GF-D8 (cell line): ENCODE results near the gene MYMX.
"Not testable (repeated sequence)": the region's sequence is repeated elsewhere in the genome, so short reads cannot be mapped to it uniquely, and the experiment has no call there.

Experiments used
- DNase-seq: peaks from one replicate; lab custom pipeline; 2025; lab: John Stamatoyannopoulos, UW

The MYMX gene

DNA sequence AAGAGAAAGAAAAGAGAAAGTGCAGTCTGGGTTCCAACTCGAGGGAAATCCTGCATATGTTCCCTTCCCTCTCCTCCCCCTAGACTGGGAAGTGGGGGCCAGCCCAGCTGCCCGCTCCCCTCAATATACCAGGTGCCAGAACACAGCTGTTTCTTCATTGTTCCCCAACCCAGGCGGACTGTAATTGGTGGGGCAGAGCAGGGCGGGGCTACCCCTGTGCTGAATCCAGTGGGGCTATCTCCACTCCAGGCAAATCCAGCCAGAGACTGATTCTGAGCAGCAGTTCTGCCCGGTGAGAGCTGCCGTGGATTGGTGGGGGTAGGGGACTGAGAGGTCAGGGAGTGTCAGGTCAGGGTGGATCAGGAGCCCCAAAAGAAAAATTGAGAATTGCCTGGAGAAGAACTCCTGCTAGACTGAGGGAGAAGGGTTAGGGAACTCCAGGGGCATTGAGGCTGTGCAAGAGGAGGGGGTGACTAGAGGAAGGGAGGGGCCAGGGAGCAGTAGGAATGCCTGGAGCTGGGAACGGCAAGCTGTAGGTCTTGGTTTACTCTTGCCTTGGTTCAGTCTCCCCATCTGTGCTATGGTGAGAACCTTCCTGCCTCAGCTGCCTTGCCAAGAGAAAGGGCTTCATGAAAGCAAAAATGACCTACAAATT, at the start of gene MYMX:
TSS of gene MYMX (plus strand) at position 250 of the 655 bp plus-strand sequence. CDS start 546 bp downstream, outside the sequence.
- no peak for DNase-seq

- DNase-seq: no peak
Observed at GRCh38 chr6:44167567-44167966, 49.2 kb upstream of the MYMX start.

- no peak for DNase-seq
Observed at GRCh38 chr6:44169154-44169553, 47.6 kb upstream of the MYMX start.

DNA sequence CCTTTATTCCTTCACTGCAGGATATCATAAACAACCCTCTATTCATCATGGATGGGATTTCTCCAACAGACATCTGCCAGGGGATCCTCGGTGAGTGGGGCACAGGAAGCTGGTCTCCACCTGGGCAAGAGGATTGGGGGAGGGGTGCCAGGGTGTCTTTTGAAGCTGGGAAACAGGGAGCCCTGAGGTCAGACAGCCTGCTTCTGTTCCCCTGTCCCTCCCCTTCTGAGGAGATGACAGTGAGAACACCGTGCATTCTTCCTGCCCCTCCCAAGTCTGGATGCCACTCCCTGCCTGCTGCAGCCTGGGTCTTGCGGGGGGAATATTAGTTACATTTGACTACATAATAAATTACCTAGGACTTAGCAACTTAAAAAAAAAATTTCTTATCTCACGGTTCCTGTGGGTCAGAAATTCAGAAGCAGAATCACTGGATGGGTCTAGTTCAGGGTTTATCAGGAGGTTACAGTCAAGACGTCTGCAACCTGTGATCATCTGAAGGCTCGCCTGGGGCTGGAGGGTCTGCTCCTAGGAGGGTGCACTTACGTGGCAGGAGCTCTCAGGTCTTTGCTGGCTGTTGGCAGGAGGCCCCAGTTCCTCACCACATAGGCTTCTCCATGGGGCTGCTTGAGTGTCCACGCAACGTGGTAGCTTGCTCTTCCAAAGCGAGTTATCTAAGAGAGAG, 46.7 kb upstream of the MYMX start:
- no peak for DNase-seq

DNA sequence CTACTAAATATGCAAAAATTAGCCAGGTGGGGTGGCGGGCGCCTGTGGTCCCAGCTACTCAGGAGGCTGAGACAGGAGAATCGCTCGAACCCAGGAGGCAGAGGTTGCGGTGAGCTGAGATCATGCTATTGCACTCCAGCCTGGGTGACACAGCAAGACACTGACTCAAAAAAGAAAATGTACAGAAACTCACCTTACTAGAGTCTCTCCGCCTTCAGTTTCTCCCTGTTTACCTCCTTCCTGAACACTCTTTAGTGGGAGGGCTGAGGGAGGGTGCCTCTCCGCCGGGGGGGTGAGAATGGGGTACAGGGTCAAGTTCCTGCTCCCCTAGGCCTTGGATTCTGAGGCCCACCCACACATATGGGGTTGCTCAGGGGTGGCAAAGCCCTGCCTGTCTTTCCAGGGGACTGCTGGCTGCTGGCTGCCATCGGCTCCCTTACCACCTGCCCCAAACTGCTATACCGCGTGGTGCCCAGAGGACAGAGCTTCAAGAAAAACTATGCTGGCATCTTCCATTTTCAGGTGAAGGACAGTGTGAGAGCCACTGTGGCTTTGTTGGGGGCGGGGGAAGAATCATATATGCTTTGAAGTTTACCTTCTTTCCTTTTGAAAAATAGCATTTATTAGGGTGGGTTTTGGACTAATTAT, 44.7 kb upstream of the MYMX start:
- no peak for DNase-seq

DNA sequence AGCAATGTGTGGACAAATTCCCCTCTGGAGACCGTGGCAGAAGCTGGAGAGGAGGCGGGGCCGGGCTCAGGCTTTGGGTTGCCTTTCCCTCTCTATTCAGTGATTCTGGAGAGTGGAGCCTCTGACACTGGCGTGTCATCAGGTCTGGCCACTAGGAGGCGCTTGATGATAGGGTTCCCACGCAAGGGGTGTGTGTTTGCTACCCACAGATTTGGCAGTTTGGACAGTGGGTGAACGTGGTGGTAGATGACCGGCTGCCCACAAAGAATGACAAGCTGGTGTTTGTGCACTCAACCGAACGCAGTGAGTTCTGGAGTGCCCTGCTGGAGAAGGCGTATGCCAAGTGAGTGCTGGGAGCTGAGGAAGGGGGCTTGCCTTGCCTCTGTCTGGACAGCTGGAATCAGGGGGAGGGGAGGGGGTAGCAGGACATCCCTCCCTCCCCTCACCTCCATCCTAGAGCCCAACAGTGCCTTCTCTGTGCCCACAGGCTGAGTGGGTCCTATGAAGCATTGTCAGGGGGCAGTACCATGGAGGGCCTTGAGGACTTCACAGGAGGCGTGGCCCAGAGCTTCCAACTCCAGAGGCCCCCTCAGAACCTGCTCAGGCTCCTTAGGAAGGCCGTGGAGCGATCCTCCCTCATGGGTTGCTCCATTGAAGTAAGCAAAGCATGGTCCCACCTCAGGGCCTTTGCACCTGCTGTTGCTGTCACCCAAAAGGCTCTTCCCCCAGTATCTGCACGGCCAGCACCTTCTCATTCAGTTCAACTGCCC, 43.8 kb upstream of the MYMX start:
- DNase-seq: peak; percentile 17

DNA sequence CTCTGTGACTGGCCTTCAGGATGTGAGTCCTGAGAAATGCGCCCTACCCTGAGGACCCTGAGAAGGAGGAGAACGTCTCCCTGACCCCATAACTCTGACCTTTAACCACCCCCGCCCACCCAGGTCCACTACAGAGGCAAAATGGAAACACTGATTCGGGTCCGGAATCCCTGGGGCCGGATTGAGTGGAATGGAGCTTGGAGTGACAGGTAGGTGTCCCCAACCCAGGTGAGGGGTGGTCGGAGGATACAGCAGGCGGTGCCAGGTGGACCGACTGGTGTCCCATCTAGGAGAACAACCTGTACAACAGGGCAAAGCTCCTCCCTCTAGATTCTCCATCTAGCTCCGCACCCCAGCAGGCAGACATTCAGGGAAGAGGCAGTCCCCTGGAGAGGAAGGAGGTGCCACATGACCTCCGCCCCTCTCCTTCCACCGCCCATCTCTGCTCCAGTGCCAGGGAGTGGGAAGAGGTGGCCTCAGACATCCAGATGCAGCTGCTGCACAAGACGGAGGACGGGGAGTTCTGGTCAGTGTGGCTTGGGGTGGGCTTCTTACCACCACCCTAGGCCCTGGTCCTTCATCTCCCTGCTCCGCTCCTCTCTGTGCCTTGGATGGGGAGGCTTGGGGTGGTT, 40.5 kb upstream of the MYMX start:
- no peak for DNase-seq

DNA sequence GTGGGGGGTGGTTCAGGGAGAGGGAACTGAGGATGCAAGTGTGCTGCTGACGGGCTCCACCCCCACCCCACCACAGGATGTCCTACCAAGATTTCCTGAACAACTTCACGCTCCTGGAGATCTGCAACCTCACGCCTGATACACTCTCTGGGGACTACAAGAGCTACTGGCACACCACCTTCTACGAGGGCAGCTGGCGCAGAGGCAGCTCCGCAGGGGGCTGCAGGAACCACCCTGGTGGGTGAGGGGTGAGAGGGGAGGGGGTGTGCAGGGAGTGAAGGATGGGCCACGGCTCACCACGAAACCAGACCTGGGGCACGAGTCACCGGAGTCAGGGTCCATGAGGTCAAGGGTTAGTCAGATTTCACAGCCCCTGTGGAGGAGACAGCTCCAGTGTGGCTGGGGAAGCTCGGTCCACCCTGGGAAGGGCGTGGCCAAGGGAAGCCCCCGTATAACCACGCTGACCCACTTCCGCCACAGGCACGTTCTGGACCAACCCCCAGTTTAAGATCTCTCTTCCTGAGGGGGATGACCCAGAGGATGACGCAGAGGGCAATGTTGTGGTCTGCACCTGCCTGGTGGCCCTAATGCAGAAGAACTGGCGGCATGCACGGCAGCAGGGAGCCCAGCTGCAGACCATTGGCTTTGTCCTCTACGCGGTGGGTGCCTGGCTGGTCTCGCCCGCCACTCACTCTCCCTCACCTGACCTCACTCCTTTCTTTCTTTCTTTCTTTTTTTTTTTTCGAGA, 39.8 kb upstream of the MYMX start:
- peak; percentile 21 for DNase-seq

GRCh38 chr6:44177691-44178423, 38.9 kb upstream of the MYMX start:
- DNase-seq: no peak

DNA sequence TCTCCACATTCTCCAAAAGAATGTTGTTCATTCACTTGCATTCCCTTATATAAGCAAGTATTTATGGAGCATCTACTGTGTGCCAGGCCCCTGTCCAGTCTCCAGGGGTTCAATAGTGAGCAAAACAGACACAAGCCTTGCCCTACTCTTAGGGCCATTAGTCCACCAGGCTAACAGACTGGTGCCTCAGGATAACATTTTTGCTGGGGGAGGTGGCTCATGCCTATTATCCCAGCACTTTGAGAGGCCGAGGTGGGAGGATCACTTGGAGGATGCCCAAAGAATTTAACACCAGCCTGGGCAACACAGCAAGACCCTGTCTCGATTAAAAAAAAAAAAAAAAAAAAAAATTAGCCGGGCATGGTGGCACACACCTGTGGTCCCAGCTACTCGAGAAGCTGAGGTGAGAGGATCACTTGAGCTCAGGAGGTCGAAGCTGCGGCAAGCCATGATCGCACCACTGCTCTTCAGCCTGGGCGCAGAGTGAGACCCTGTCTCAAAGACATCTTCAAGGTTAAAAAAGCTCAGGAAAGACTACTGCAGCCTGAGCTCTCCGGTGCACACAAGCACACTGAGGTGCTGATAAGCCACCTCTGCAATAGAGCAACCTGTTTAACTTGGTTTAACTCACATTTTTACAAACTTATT, 38.2 kb upstream of the MYMX start:
- no peak for DNase-seq

DNA sequence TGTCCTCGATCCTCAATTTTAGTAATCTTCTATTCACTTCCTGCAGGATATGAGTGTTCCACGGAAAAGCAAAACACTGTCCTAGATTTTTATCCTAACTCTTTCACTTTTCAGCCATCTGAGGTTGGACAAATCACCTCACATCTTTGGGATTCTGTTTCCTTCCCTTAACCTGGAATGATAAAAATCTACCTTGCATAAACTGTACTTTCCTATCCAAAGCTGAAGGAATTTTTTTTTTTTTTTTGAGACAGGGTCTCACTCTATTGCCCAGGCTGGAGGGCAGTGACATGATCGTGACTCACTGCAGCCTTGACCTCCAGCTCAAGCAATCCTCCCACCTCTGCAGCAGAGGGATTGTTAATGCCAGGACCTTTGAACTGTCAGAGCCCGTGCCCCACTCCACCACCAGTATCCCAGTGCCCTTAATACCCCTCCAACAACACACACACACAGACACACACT, 37.6 kb upstream of the MYMX start:
- no peak for DNase-seq

DNA sequence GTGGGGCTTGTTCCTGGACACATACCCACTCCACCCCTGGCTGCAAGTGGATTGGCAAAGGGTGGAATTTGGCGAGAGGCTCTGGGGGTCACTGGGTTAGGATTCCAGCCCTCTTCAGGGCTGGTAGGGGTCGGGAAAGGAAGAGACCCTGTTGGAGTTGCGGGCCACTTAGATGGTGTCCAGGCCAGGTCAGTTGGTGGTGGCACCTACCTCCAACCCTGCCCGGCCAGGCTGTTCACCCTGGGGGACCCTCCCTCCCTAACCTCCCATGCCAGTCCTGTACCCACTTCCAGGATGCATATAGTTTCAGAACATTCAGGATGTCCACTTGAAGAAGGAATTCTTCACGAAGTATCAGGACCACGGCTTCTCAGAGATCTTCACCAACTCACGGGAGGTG, 37.1 kb upstream of the MYMX start:
- no peak for DNase-seq

- no peak for DNase-seq
Observed at GRCh38 chr6:44180406-44180805, 36.3 kb upstream of the MYMX start.

DNA sequence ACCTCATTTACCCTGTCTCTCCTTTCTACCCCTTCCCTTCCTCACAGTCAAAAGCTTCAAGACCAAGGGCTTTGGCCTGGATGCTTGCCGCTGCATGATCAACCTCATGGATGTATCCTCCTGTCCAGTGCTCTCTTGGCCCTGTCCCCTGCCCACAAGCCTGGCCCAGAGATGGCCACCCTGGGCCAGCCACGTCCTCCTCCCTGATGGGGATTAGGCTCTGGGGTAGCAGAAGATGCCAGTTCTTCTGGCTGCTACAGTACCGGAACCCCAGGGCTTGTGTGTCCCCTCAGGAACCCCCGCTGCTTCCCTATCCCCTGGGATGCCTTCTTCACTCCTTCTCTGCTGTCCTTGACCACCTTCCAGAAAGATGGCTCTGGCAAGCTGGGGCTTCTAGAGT, 35.8 kb upstream of the MYMX start:
- DNase-seq: no peak

DNA sequence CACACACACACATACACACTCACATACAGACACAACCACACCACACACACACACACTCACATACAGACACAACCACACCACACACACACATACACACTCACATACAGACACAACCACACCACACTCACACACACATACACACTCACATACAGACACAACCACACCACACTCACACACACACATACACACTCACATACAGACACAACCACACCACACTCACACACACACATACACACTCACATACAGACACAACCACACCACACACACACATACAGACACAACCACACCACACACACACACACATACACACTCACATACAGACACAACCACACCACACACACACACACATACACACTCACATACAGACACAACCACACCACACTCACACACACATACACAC, 34.9 kb upstream of the MYMX start:
- DNase-seq: not testable (repeated sequence)

- no peak for DNase-seq
Observed at GRCh38 chr6:44182911-44183390, 33.8 kb upstream of the MYMX start.

DNA sequence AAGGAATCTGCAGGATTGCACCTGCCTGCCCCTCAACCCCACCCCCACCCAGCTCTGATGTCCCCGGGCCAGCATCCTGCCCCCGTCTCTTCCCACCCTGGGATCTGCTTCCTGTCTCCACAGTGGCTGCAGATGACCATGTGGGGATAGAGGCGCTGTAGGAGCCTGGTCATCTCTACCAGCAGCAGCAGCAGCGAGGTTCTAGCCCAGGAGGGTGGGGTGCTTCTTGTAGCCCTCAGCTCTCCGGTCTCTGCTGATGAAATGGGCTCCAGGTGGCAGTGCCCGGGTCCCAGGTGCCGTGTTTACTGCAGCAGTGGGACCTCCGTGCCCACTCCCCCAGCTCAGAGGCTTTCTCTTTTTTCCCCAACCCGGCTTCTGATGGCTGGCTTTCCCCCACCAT, 32.9 kb upstream of the MYMX start:
- no peak for DNase-seq

DNA sequence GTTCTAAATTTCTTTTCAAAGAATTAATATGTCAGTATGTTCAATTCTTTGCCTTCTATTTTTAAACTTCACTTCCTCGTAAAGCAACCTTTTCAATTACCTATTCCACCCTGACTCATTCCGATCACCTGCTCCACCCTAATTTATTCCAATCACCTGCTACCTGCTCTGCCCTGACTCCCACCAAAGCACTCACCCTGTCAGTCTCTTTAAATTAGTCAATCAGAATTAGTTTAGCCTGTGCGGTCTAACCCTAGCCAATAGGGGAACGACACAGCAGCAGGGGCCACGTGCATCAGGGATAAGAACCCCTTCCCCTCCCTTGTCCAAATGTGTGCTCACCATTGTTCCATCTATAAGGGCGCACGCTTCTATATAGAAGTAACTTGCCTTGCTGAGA, 31.4 kb upstream of the MYMX start:
- not testable (repeated sequence) for DNase-seq

- no peak for DNase-seq
Observed at GRCh38 chr6:44185953-44186634, 30.6 kb upstream of the MYMX start.
